H1 (cell line): ENCODE results near the gene CELSR1. TPM values are rescaled to one million over a fixed set of nuclear protein-coding genes. Genes with fewer than 3 reads are reported as not detected.

Experiments
- CTCF ChIA-PET: fragments of 300-600 bp; sonication (Branson Sonifier 250); formaldehyde crosslinking; loops from one replicate; lab custom pipeline; 2021; ENCODE audit not compliant: partially characterized antibody; lab: Charles Lee
- POLR2A ChIA-PET: fragments of 300-600 bp; sonication (Branson Sonifier 250); formaldehyde crosslinking; loops from one replicate; lab custom pipeline; 2021; ENCODE audit warnings: inconsistent platforms; ENCODE audit not compliant: partially characterized antibody; lab: Charles Lee
- DNase-seq, 2 experiments: peaks; one replicate each; pipeline versions ENCODE4 v3.0.0 to v3.0.0-alpha.2; 2010 to 2022; ENCODE audit warnings: low spot score in 2 of 2, low read depth in 1 of 2, mixed read lengths in 1 of 2
- FAIRE-seq: peaks from 2 replicates; lab custom pipeline; 2011; peaks lifted over from hg19 to GRCh38; lab: Jason Lieb, UNC
- H2AFZ ChIP-seq: 2 replicates; pipeline ENCODE4 v1.8.1; 2012; ENCODE audit warnings: low read length, inconsistent platforms
- H2AK5ac ChIP-seq: 2 replicates; pipeline ENCODE4 v1.6.1; 2013; ENCODE audit warnings: low read depth, low read length
- H2BK120ac ChIP-seq: replicated peaks from 2 replicates; pipeline ENCODE3; 2013; ENCODE audit warnings: low read depth, low read length, inconsistent platforms
- H2BK12ac ChIP-seq: 2 replicates; pipeline ENCODE4 v1.6.1; 2013; ENCODE audit warnings: low read depth, low read length
- H2BK15ac ChIP-seq: 2 replicates; pipeline ENCODE4 v1.6.1; 2013; ENCODE audit warnings: low read length
- H2BK20ac ChIP-seq: 2 replicates; pipeline ENCODE4 v1.6.1; 2013; ENCODE audit warnings: low read length
- H2BK5ac ChIP-seq: 2 replicates; pipeline ENCODE4 v1.6.1; 2013; ENCODE audit warnings: low read depth, low read length
- H3K14ac ChIP-seq: 2 replicates; pipeline ENCODE4 v1.6.1; 2013; ENCODE audit warnings: inconsistent platforms; ENCODE audit not compliant: insufficient read length
- H3K18ac ChIP-seq: 2 replicates; pipeline ENCODE4 v1.6.1; 2013; ENCODE audit warnings: low read length; ENCODE audit errors: extremely low read depth
- H3K23ac ChIP-seq: 2 replicates; pipeline ENCODE4 v1.6.1; 2013; ENCODE audit warnings: inconsistent platforms; ENCODE audit not compliant: insufficient read length
- H3K23me2 ChIP-seq: 2 replicates; pipeline ENCODE4 v1.6.1; 2013; ENCODE audit warnings: low read depth, low read length
- H3K27ac ChIP-seq: 2 replicates; pipeline ENCODE4 v1.6.1; 2011; ENCODE audit warnings: low read depth, low read length, inconsistent platforms
- H3K27me3 ChIP-seq, 4 experiments: replicated peaks in 1 of 4; 1 replicate in 1 of 4; 2 replicates in 3 of 4; pipeline versions ENCODE4 v1.6.1 to v1.8.1; 2011 to 2013; ENCODE audit warnings: low read length in 3 of 4, mild to moderate bottlenecking in 3 of 4, inconsistent platforms in 2 of 4, mixed read lengths in 2 of 4, moderate library complexity in 1 of 4; ENCODE audit not compliant: control insufficient read depth in 3 of 4, insufficient read depth in 3 of 4; ENCODE audit errors: extremely low read depth in 1 of 4
- H3K36me3 ChIP-seq, 4 experiments: 2 replicates each; pipeline versions ENCODE4 v1.6.1 to v1.8.1; 2011 to 2013; ENCODE audit warnings: mild to moderate bottlenecking in 4 of 4, low read length in 3 of 4, moderate library complexity in 2 of 4, control low read depth in 1 of 4, inconsistent platforms in 1 of 4; ENCODE audit not compliant: insufficient read depth in 4 of 4, control insufficient read depth in 2 of 4
- H3K4ac ChIP-seq: replicated peaks from 2 replicates; pipeline ENCODE3; 2013; ENCODE audit warnings: low read length, low read depth, mixed read lengths, inconsistent platforms; ENCODE audit not compliant: insufficient read length
- H3K4me1 ChIP-seq, 4 experiments: replicated peaks in 1 of 4; 1 replicate in 1 of 4; 2 replicates in 3 of 4; pipeline versions ENCODE4 v1.6.1 to v1.8.1; 2011 to 2013; ENCODE audit warnings: low read length in 3 of 4, inconsistent platforms in 2 of 4, mixed read lengths in 1 of 4; ENCODE audit not compliant: insufficient read depth in 4 of 4, control insufficient read depth in 3 of 4
- H3K4me2 ChIP-seq, 2 experiments: 2 replicates each; pipeline versions ENCODE4 v1.6.1 to v1.8.1; 2011 to 2013; ENCODE audit warnings: low read depth in 2 of 2, low read length in 2 of 2, control low read depth in 1 of 2, inconsistent platforms in 1 of 2, mild to moderate bottlenecking in 1 of 2; ENCODE audit not compliant: insufficient read depth in 1 of 2
- H3K4me3 ChIP-seq, 4 experiments: fragments of 200-600, 300-600 bp in 1 of 4; sonication (generic), shearing (Covaris generic), sonication (Bioruptor Twin) in 1 of 4; 2 replicates each; pipeline versions ENCODE4 v1.5.1 to v1.8.1; 2011 to 2016; ENCODE audit warnings: low read length in 4 of 4, low read depth in 3 of 4, control low read depth in 2 of 4, inconsistent platforms in 2 of 4, mild to moderate bottlenecking in 2 of 4, mixed read lengths in 1 of 4, moderate library complexity in 1 of 4; ENCODE audit not compliant: insufficient read depth in 2 of 4; ENCODE audit errors: extremely low read depth in 1 of 4
- H3K56ac ChIP-seq: replicated peaks from 2 replicates; pipeline ENCODE3; 2013; ENCODE audit warnings: low read depth, mild to moderate bottlenecking, mixed read lengths, low read length, inconsistent platforms; ENCODE audit not compliant: insufficient read length
- H3K79me1 ChIP-seq: 2 replicates; pipeline ENCODE4 v1.6.1; 2013; ENCODE audit warnings: low read depth, low read length, control low read depth
- H3K79me2 ChIP-seq, 2 experiments: 2 replicates each; pipeline versions ENCODE4 v1.6.1 to v1.8.1; 2012 to 2013; ENCODE audit warnings: low read length in 2 of 2, mild to moderate bottlenecking in 2 of 2, inconsistent platforms in 1 of 2; ENCODE audit not compliant: insufficient read depth in 2 of 2, control insufficient read depth in 1 of 2
- H3K9ac ChIP-seq, 4 experiments: replicated peaks in 1 of 4; 1 replicate in 1 of 4; 2 replicates in 3 of 4; pipeline versions ENCODE4 v1.6.1 to v1.8.1; 2011 to 2013; ENCODE audit warnings: low read depth in 3 of 4, low read length in 3 of 4, control low read depth in 2 of 4, mild to moderate bottlenecking in 2 of 4, moderate library complexity in 2 of 4, inconsistent platforms in 1 of 4; ENCODE audit errors: extremely low read depth in 1 of 4
- H3K9me3 ChIP-seq, 2 experiments: 2 replicates each; pipeline versions ENCODE4 v1.6.1 to v1.8.1; 2012 to 2013; ENCODE audit warnings: mild to moderate bottlenecking in 2 of 2, moderate library complexity in 2 of 2, control low read depth in 1 of 2, inconsistent platforms in 1 of 2, low read depth in 1 of 2, low read length in 1 of 2, mixed read lengths in 1 of 2; ENCODE audit not compliant: insufficient read depth in 2 of 2
- H4K20me1 ChIP-seq, 2 experiments: replicated peaks in 1 of 2; 2 replicates each; pipeline versions ENCODE3 to v1.8.1; 2011 to 2013; ENCODE audit warnings: inconsistent platforms in 2 of 2, low read length in 2 of 2, mild to moderate bottlenecking in 1 of 2; ENCODE audit not compliant: insufficient read depth in 2 of 2, control insufficient read depth in 1 of 2
- H4K5ac ChIP-seq: 2 replicates; pipeline ENCODE4 v1.6.1; 2013; ENCODE audit warnings: low read length, low read depth, mixed read lengths, inconsistent platforms; ENCODE audit not compliant: insufficient read length
- H4K8ac ChIP-seq: 2 replicates; pipeline ENCODE4 v1.8.0; 2013; ENCODE audit warnings: mild to moderate bottlenecking, moderate library complexity, low read length, inconsistent platforms; ENCODE audit not compliant: insufficient read depth; ENCODE audit errors: extremely low read depth
- H4K91ac ChIP-seq: replicated peaks from 2 replicates; pipeline ENCODE3; 2013; ENCODE audit warnings: low read length, mixed read lengths, inconsistent platforms; ENCODE audit not compliant: insufficient read length
- BACH1 ChIP-seq: IDR thresholded peaks from 2 replicates; pipeline ENCODE4 v1.6.1; 2012; ENCODE audit warnings: low read length, improper control_type of control experiment
- HDAC6 ChIP-seq: IDR thresholded peaks from one replicate; pipeline ENCODE4 v1.7.1; 2012; ENCODE audit warnings: low read depth, mild to moderate bottlenecking, inconsistent platforms, low read length, moderate library complexity
- WGBS, 2 experiments: shearing (Covaris generic) in 1 of 2; methylation state at CpG; one replicate each; pipeline versions ENCODE4 v1.1.6 to v1.1.7; 2013 to 2015; ENCODE audit warnings: low lambda C conversion rate in 2 of 2, mixed read lengths in 2 of 2, inconsistent platforms in 1 of 2, low coverage in 1 of 2, missing lambda C conversion rate in 1 of 2; ENCODE audit not compliant: insufficient replicate concordance in 2 of 2, insufficient coverage in 1 of 2, insufficient read length in 1 of 2; ENCODE audit errors: extremely low coverage in 1 of 2, missing lambda C conversion rate in 1 of 2; 5-methylcytosine and 5-hydroxymethylcytosine counted together
- polyA plus RNA-seq, 7 experiments: library from polyadenylated mRNA; depleted of rRNA in 3 of 7; stranded (reverse) in 5 of 7; unstranded in 2 of 7; fragments of >200 nt in 5 of 7; fragments of 200-250 nt in 2 of 7; gene quantifications; 1 replicate in 5 of 7; 2 replicates in 1 of 7; 4 replicates in 1 of 7; pipeline versions ENCODE4 v1.2.1 to v1.2.3, GENCODE V29; 2011 to 2013; ENCODE audit warnings: missing spikeins in 2 of 7, mixed read lengths in 2 of 7
- total RNA-seq: library from RNA; stranded (reverse); fragmentation: NEBNext Ultra II Directional; extraction: Animal tissue kit (Norgen Biotek cat#: 25700); gene quantifications from 2 replicates; pipeline ENCODE4 v1.2.1, GENCODE V29; 2021
- TF ChIP-seq, protein P1 (sequence below): IDR thresholded peaks from 2 replicates; pipeline ENCODE4 v1.6.1; 2012; ENCODE audit warnings: inconsistent platforms
- TF ChIP-seq, protein P2 (sequence below): IDR thresholded peaks from 2 replicates; pipeline ENCODE4 v1.6.1; 2011; ENCODE audit warnings: low read length, improper control_type of control experiment

The CELSR1 gene
- total and polyA plus RNA-seq, 2 of the 8 experiments (the other 6 are each of a cell fraction or from before 2014, with no cell fraction given) = 9.0 to 12.4 TPM

DNA sequence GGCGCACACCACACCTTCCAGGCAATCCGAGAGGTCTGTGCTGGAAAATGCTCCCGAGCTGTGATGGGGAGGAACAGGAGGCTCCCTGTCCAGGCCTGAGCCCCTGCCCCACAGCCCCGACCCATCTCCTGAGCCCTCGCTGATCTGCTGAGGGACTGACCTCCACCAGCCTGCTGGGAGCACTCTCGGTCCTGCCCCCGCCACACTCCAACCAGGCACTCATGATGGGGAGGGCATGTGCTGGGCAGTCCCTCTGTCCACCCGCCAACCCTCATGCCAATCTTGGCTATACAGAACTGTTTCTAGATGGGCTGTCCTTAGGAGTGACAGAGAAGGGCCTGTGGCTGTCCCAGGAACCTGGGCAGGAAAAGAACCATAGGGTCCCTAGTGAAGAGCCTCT, 131.1 kb downstream of the CELSR1 start:
- H2BK15ac ChIP-seq = no peak overlapping the region
- H3K36me3 ChIP-seq = no peaks in the 10 kb centered on the region
- H3K18ac ChIP-seq = no peak overlapping the region
- CTCF ChIA-PET = interaction anchor here (0.7 to 2.6 kb wide), 4 partner anchors 10 to 133 kb away, joined by 3 to 6 read pairs (median 3); no protein-coding TSS in a partner anchor
- H2BK120ac ChIP-seq = no peak overlapping the region
- no peak overlapping the region for H3K14ac ChIP-seq
- H4K5ac ChIP-seq = no peak overlapping the region
- DNase-seq = no peak
- H3K56ac ChIP-seq = no peak overlapping the region
- POLR2A ChIA-PET = no interaction called here
- H3K79me1 ChIP-seq = no peaks in the 10 kb centered on the region
- no peak overlapping the region for H2BK12ac ChIP-seq
- H3K4me2 ChIP-seq = no peak overlapping the region
- H3K23me2 ChIP-seq = no peaks in the 10 kb centered on the region
- no peaks in the 10 kb centered on the region for H3K27me3 ChIP-seq
- no peak overlapping the region for H2AFZ ChIP-seq
- peak overlapping the region in 1 of 4 experiments; percentile 13; a peak in 1 of 7 replicates for H3K9ac ChIP-seq
- H2AK5ac ChIP-seq = no peak overlapping the region
- H3K4me3 ChIP-seq = no peak overlapping the region
- no peak overlapping the region for H3K4ac ChIP-seq
- 81% methylated on average over 6 of the region's 8 CpGs; no CpG with 5 or more reads in 1 of the 2 experiments for WGBS, 2 experiments
- H4K20me1 ChIP-seq = peaks cover 0 to 2% of the 10 kb centered on the region in 2 experiments
- H3K23ac ChIP-seq = no peak overlapping the region
- TF ChIP-seq, protein P1, sequence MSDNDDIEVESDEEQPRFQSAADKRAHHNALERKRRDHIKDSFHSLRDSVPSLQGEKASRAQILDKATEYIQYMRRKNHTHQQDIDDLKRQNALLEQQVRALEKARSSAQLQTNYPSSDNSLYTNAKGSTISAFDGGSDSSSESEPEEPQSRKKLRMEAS = no peak
- TF ChIP-seq HDAC6 = no peak
- no peak for TF ChIP-seq BACH1
- TF ChIP-seq, protein P2, sequence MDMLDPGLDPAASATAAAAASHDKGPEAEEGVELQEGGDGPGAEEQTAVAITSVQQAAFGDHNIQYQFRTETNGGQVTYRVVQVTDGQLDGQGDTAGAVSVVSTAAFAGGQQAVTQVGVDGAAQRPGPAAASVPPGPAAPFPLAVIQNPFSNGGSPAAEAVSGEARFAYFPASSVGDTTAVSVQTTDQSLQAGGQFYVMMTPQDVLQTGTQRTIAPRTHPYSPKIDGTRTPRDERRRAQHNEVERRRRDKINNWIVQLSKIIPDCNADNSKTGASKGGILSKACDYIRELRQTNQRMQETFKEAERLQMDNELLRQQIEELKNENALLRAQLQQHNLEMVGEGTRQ = no peak
- no peak for FAIRE-seq
- no peak overlapping the region for H4K91ac ChIP-seq
- no peak overlapping the region for H3K27ac ChIP-seq
- H3K4me1 ChIP-seq = peaks cover 0 to 7% (median 4%) of the 10 kb centered on the region in 4 experiments; a peak in 4 of 7 replicates
- H2BK20ac ChIP-seq = no peak overlapping the region
- no peak overlapping the region; the same call in 1 of the 2 replicates for H4K8ac ChIP-seq
- no peaks in the 10 kb centered on the region for H3K9me3 ChIP-seq
- H3K79me2 ChIP-seq = no peaks in the 10 kb centered on the region
- peak overlapping the region; percentile 52; the same call in 1 of the 2 replicates for H2BK5ac ChIP-seq
